RWPE2 (cell line): ENCODE results near the gene LBX2.

Experiments used
- ATAC-seq: fragments of 200-7000 bp; cut with Tn5 transposase; 3 replicates; pipeline ENCODE4 v1.9.1; 2021; ENCODE audit warnings: low read depth
- DNase-seq: peaks from one replicate; pipeline ENCODE4 v3.0.0-alpha.2; 2020; ENCODE audit warnings: low spot score
- H3K27ac ChIP-seq: fragments of 450-650 bp; 2 replicates; pipeline ENCODE4 v1.5.1; 2017; ENCODE audit warnings: mild to moderate bottlenecking; ENCODE audit not compliant: poor library complexity, severe bottlenecking
- H3K27me3 ChIP-seq: fragments of 250-450 bp; sonication (Bioruptor Pico); 2 replicates; pipeline ENCODE4 v1.5.1; 2021; ENCODE audit warnings: mild to moderate bottlenecking, moderate library complexity; ENCODE audit not compliant: insufficient read depth, poor library complexity, severe bottlenecking
- H3K36me3 ChIP-seq: fragments of 250-450 bp; sonication (Bioruptor Pico); 2 replicates; pipeline ENCODE4 v1.5.1; 2020; ENCODE audit warnings: low read depth, mild to moderate bottlenecking, moderate library complexity
- H3K4me1 ChIP-seq: fragments of 250-450 bp; sonication (Bioruptor Pico); 2 replicates; pipeline ENCODE4 v1.5.1; 2021; ENCODE audit warnings: mild to moderate bottlenecking, moderate library complexity; ENCODE audit not compliant: insufficient read depth, poor library complexity, severe bottlenecking
- H3K4me3 ChIP-seq: fragments of 250-450 bp; sonication (Bioruptor Pico); 2 replicates; pipeline ENCODE4 v1.5.1; 2021; ENCODE audit warnings: mild to moderate bottlenecking, moderate library complexity; ENCODE audit not compliant: severe bottlenecking
- H3K9me3 ChIP-seq: fragments of 250-450 bp; sonication (Bioruptor Pico); 2 replicates; pipeline ENCODE4 v1.5.1; 2021; ENCODE audit warnings: mild to moderate bottlenecking, moderate library complexity; ENCODE audit not compliant: severe bottlenecking
- CTCF ChIP-seq: fragments of 450-650 bp; IDR thresholded peaks from one replicate; pipeline ENCODE4 v1.5.1; 2017; ENCODE audit warnings: mild to moderate bottlenecking, moderate library complexity; ENCODE audit not compliant: poor library complexity, severe bottlenecking

The LBX2 gene

GRCh38 chr2:74500578-74500946, 1.2 kb upstream of the LBX2 start:
- H3K27me3 ChIP-seq = peaks cover 14% of the 10 kb centered on the region
- ATAC-seq (no peak), DNase-seq (no peak)
- no peak for TF ChIP-seq CTCF
- no peak overlapping the region for H3K27ac ChIP-seq
- peaks cover 8% of the 10 kb centered on the region for H3K36me3 ChIP-seq
- peaks cover 8% of the 10 kb centered on the region for H3K4me1 ChIP-seq
- H3K4me3 ChIP-seq = no peak overlapping the region
- no peaks in the 10 kb centered on the region for H3K9me3 ChIP-seq

- no peak for DNase-seq
- no peak overlapping the region for H3K4me3 ChIP-seq
- H3K9me3 ChIP-seq = no peaks in the 10 kb centered on the region
- H3K4me1 ChIP-seq = peaks cover 8% of the 10 kb centered on the region
- no peak for ATAC-seq
- TF ChIP-seq CTCF = no peak
- H3K36me3 ChIP-seq = peaks cover 3% of the 10 kb centered on the region; the same call in 1 of the 2 replicates
- peaks cover 14% of the 10 kb centered on the region for H3K27me3 ChIP-seq
- H3K27ac ChIP-seq = no peak overlapping the region
Observed at GRCh38 chr2:74499940-74500577, 656 bp upstream of the LBX2 start.

GRCh38 chr2:74498500-74499266, 720 bp downstream of the LBX2 start:
- no peaks in the 10 kb centered on the region for H3K9me3 ChIP-seq
- ATAC-seq = peak; percentile 54
- H3K27ac ChIP-seq = no peak overlapping the region
- no peak for DNase-seq
- peaks cover 8% of the 10 kb centered on the region for H3K4me1 ChIP-seq
- peak overlapping the region; percentile 2 for H3K4me3 ChIP-seq
- no peaks in the 10 kb centered on the region for H3K36me3 ChIP-seq
- H3K27me3 ChIP-seq = peaks cover 14% of the 10 kb centered on the region
- TF ChIP-seq CTCF = no peak

- Histone ChIP-seq H3K27me3 (peaks cover 14% of the 10 kb centered on the region), H3K4me1 (peaks cover 8% of the 10 kb centered on the region), H3K4me3 (peak overlapping the region; percentile 2), H3K27ac (no peak overlapping the region), H3K9me3 (no peaks in the 10 kb centered on the region), H3K36me3 (peaks cover 3% of the 10 kb centered on the region; the same call in 1 of the 2 replicates)
- DNase-seq (no peak), ATAC-seq (peak; percentile 24)
- TF ChIP-seq CTCF = no peak
Observed at GRCh38 chr2:74497777-74498499, 1.5 kb downstream of the LBX2 start.
